HEK293T (cell line): ENCODE results near the gene ENO2.

Experiments used
- BHLHE40 ChIP-seq: fragments of 450-650 bp; IDR thresholded peaks from 2 replicates; pipeline ENCODE4 v1.6.1; 2016; ENCODE audit warnings: mild to moderate bottlenecking, moderate library complexity, borderline replicate concordance
- ELF4 ChIP-seq: fragments of 450-650 bp; IDR thresholded peaks from 2 replicates; pipeline ENCODE4 v1.6.1; 2017; ENCODE audit warnings: antibody characterized with exemption
- SUZ12 ChIP-seq: fragments of 450-650 bp; IDR thresholded peaks from 2 replicates; pipeline ENCODE4 v1.6.1; 2016; ENCODE audit warnings: mild to moderate bottlenecking
- TARDBP ChIP-seq: fragments of 450-650 bp; IDR thresholded peaks from 2 replicates; pipeline ENCODE4 v1.6.1; 2016

DNA sequence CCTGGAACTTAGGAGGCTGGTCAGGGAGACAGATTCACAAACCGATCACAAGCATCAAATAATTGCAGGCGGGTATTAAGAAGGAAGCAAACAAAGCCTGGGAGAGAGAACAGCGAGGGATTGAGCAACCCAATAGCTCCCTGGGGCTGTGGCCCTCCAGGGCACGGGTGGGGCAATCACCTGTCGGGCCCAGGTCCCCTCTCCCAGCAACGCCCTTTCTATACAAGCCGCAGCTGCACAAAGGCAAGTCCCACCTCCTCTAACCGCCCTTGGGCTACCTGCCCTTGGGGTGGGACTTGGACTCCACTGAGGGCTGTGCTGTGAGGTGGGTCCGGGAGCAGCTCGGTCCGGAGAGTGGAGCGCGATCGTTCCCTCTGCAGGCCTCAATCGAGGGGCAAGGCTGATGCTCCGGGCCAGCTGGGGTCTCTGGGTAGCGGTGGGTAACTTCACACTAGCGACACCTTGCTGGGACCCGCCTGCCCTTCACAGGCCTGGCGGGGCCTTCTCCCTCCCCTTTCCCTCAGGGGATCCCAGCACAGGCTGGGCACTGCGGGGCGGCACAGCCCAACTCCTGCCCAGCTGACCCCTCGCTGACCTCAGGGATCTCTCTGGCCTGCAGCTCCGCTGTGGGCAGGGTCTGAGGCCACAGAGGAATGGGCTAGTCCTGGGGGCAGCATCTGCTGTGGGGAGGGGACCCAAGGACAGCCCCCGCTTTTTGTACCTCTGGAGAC, 48.1 kb downstream of the ENO2 start:
- TF ChIP-seq ELF4 (no peak), SUZ12 (no peak), TARDBP (no peak), BHLHE40 (no peak)
